ENCODE measurements around the gene TRMT44. TPM values are rescaled to one million over a fixed set of nuclear protein-coding genes. Genes with fewer than 3 reads are reported as not detected.

Gene TRMT44
- total and polyA plus RNA-seq, 7 donors: 2.1 to 29.1 (median 14.2) TPM

DNA sequence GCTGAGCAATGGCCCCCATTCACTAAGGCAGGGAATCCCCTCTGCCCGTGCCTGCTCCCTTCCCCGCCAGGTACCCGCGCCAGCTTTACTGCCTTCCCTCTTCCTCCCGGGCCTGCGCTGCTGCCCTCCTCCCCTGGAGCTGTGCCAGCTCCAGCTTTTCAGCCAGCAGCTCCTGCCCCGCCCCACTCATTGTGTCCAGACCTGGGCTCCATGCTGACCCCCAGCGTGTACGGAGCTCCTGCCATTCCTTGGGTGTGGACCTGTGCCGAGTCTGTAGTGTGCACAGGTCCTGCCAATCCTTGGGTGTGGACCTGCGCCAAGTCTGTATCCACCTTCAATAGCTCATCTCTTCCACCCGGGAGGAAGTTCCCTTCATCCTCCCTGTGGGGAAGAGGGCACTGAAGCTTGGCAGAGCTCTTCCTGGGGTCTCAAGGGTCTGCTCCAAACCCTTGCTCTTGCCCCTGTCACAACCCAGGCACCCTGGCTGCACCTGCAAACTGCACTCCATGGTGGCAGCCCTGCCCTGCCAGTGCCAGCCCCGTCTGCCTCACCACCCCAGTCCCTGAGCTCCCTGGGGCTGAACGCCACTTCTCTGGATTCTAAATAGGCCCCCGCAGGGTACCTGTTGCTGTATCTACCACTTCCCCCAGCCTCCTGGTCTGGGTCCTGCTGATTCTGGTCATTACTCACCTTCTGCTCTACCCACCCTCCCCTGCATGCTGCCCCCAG lies 63.9 kb downstream of the TRMT44 start:
- no peaks in the 10 kb centered on the region for H3K36me3 ChIP-seq
- H3K4me3 ChIP-seq: no peak overlapping the region
- H3K27ac ChIP-seq: no peak overlapping the region
- DNase-seq: peak; percentile 29
- intact Hi-C loops (cut with DNase I): no loop called here
- H3K27me3 ChIP-seq: no peaks in the 10 kb centered on the region
- TF ChIP-seq EP300 (IDR thresholded peaks at IDR 0.05) (no peak), POLR2AphosphoS5 (IDR thresholded peaks at IDR 0.05) (no peak), CTCF (IDR thresholded peaks at IDR 0.05) (no peak), POLR2A (IDR thresholded peaks at IDR 0.05) (no peak)
- no peaks in the 10 kb centered on the region for H3K9me3 ChIP-seq
- WGBS, 2 donors: 15 to 53% methylated on average over 15 of the region's 15 CpGs
- H3K4me1 ChIP-seq: peaks cover 0 to 41% (median 34%) of the 10 kb centered on the region in 4 donors

DNA sequence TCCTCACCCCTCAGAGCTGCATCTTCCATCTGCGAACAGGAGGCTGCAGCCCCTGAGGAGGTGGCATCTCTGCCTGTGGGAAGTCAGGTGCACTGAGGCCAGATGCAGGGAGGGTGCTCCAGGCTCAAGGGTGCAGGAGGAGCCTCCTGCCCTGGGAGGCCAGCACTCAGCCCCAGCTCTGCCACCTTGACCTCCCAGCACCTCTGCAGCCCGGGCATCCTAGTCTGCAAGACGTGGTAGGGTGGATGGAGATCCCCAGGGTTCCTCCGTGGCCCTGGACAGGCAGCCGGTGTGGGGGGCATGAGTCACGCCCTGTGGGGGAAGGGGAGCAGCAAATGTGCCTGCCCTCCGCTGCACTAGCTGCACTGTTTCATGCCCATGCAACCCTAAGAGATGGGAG lies 64.7 kb downstream of the TRMT44 start:
- H3K27ac ChIP-seq: no peak overlapping the region
- peak; percentile 60 for DNase-seq
- H3K27me3 ChIP-seq: no peaks in the 10 kb centered on the region
- H3K4me1 ChIP-seq: peaks cover 0 to 41% (median 34%) of the 10 kb centered on the region in 4 donors
- intact Hi-C loops (cut with DNase I): no loop called here
- 87 to 95% methylated on average over 7 of the region's 7 CpGs for WGBS, 2 donors
- H3K4me3 ChIP-seq: no peak overlapping the region
- no peaks in the 10 kb centered on the region for H3K9me3 ChIP-seq
- TF ChIP-seq POLR2A (IDR thresholded peaks at IDR 0.05): no peak
- TF ChIP-seq CTCF (IDR thresholded peaks at IDR 0.05): no peak
- TF ChIP-seq POLR2AphosphoS5 (IDR thresholded peaks at IDR 0.05): no peak
- TF ChIP-seq EP300 (IDR thresholded peaks at IDR 0.05): no peak
- H3K36me3 ChIP-seq: no peaks in the 10 kb centered on the region

DNA sequence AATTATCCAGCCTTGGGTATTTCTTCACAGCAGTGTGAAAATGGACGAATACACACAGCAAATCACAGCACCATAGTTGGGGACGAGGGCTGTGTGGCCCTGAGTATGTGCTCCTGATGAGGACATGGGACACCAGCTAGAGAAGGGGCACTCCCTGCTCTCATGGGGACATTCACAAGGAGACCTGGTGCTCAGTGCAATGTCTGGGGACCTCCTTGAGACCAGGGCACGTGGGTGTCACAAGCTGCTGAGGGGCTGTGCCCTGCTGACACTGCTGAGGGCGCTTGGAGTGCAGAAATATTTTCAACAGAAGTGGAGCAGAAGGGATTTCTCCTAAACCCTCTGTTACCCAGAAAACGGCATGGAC lies 65.4 kb downstream of the TRMT44 start:
- Histone ChIP-seq H3K9me3 (no peaks in the 10 kb centered on the region), H3K36me3 (no peaks in the 10 kb centered on the region), H3K27me3 (no peaks in the 10 kb centered on the region), H3K4me1 (peaks cover 0 to 41% (median 34%) of the 10 kb centered on the region in 4 donors), H3K4me3 (no peak overlapping the region), H3K27ac (peak overlapping the region; percentile 58 to 81 (median 78))
- TF ChIP-seq EP300 (IDR thresholded peaks at IDR 0.05) (no peak), POLR2AphosphoS5 (IDR thresholded peaks at IDR 0.05) (no peak), POLR2A (IDR thresholded peaks at IDR 0.05) (no peak), CTCF (IDR thresholded peaks at IDR 0.05) (no peak)
- intact Hi-C loops (cut with DNase I): loop anchor here (1.0 kb wide), 1 partner anchor 33 kb away; no protein-coding TSS in a partner anchor
- 71 to 76% methylated on average over 5 of the region's 5 CpGs for WGBS, 2 donors
- DNase-seq: no peak

DNA sequence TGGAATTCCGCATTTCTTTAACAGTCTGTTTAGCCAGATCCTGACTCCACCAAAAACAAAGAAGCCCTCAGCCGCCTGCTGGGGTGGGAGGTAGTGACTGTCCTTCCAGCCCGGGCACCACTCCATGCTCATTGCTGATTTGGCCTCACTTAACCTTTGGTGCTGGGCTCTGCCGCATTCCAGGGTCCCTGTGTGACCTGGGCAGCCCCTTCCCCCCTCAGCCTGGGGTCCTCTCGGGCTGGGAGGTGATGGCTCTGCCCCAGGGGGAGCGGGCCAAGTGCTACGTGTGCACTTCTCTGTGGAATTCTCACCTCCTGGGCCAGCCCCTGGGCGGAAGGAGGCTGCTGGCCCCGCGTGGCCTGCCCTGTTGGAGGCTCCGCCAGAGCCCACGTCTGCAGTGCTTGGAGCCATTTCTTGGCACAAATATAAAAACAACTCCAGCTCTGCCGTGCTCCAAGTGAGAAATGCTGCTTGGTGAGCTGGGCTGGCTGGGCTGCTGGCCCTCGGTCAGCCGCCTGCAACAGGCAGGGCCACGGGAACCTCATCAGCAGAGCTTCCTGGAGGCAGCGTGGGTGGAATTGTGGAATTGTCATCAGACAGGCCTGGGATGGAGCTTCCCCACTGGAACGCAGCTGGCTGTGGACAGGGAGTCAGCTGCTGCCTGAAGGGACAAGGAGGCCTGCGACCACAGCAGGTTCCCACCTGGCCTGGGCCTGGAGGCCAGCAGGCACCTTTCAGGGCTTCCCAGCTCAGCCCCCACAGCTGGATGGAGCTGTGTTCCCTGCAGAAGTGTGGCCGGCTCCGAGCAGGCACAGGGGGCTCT lies 66.0 kb downstream of the TRMT44 start:
- H3K4me1 ChIP-seq: peaks cover 0 to 41% (median 34%) of the 10 kb centered on the region in 4 donors
- 62 to 69% methylated on average over 21 of the region's 21 CpGs for WGBS, 2 donors

More for the DNA sequence above, 66.0 kb downstream of the TRMT44 start:
- Histone ChIP-seq H3K9me3 (no peaks in the 10 kb centered on the region), H3K27me3 (no peaks in the 10 kb centered on the region), H3K4me3 (no peak overlapping the region), H3K36me3 (no peaks in the 10 kb centered on the region), H3K27ac (peak overlapping the region; percentile 58 to 81 (median 78))
- DNase-seq: peak; percentile 87
- TF ChIP-seq EP300 (IDR thresholded peaks at IDR 0.05) (no peak), POLR2A (IDR thresholded peaks at IDR 0.05) (no peak), POLR2AphosphoS5 (IDR thresholded peaks at IDR 0.05) (peak in 2 of 4 donors; percentile 54 to 58), CTCF (IDR thresholded peaks at IDR 0.05) (no peak)
- intact Hi-C loops (cut with DNase I): loop anchor here (1.0 kb wide), 1 partner anchor 33 kb away; no protein-coding TSS in a partner anchor
